Measurements from ENCODE around the gene ISOC2. TPM values are rescaled to one million over a fixed set of nuclear protein-coding genes. Genes with fewer than 3 reads are reported as not detected.

Gene ISOC2
- total RNA-seq, 1 experiment from 2014 or later: 72.2 TPM

DNA sequence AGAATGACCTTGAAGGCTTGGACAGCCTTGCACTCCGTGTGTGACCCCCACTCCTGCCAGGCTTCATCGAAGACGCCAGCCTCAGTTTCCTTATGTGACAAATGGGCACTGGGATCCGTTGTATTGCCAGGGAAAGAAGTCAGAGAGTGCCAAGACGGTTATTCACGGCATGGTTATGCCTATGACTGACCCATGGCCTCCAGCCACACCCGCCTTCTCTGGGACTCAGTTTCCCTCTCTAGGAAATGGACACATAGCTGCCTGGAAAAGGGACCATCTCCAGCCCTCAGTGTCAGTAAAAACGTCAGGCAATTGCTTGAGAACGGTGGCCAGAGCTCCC, 52.9 kb downstream of the ISOC2 start:
- H3K14ac ChIP-seq (ENCODE audit: insufficient read depth, low read length): peak overlapping the region; percentile 83; the same call in 1 of the 2 replicates
- peak overlapping the region; percentile 96 for H4K5ac ChIP-seq (ENCODE audit: insufficient read length, low read depth, low read length)
- peak overlapping the region; percentile 88 to 90 for H3K4me3 Mint-ChIP-seq
- peak overlapping the region; percentile 94 for H3K18ac ChIP-seq (ENCODE audit: insufficient read length, low read depth, low read length)
- H3K27ac ChIP-seq (ENCODE audit: insufficient read length, low read depth, low read length): peak overlapping the region; percentile 66
- TF ChIP-seq, protein P1, sequence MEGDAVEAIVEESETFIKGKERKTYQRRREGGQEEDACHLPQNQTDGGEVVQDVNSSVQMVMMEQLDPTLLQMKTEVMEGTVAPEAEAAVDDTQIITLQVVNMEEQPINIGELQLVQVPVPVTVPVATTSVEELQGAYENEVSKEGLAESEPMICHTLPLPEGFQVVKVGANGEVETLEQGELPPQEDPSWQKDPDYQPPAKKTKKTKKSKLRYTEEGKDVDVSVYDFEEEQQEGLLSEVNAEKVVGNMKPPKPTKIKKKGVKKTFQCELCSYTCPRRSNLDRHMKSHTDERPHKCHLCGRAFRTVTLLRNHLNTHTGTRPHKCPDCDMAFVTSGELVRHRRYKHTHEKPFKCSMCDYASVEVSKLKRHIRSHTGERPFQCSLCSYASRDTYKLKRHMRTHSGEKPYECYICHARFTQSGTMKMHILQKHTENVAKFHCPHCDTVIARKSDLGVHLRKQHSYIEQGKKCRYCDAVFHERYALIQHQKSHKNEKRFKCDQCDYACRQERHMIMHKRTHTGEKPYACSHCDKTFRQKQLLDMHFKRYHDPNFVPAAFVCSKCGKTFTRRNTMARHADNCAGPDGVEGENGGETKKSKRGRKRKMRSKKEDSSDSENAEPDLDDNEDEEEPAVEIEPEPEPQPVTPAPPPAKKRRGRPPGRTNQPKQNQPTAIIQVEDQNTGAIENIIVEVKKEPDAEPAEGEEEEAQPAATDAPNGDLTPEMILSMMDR (conservative IDR thresholded peaks at IDR 0.05): no peak
- H3K27ac Mint-ChIP-seq: peak overlapping the region; percentile 95 to 99 (median 97)
- no peak for DNase-seq
- no peaks in the 10 kb centered on the region; the same call in 1 of the 2 replicates for H3K4me1 ChIP-seq (ENCODE audit: insufficient read depth, low read length)
- H3K36me3 Mint-ChIP-seq (ENCODE audit: insufficient read depth in 1 of 3, low read depth in 3 of 3): peaks cover 33 to 39% (median 38%) of the 10 kb centered on the region in 3 experiments
- H3K56ac ChIP-seq (ENCODE audit: insufficient read length, low read depth, low read length): no peak overlapping the region
- peaks cover 6% of the 10 kb centered on the region for H3K23me2 ChIP-seq (ENCODE audit: insufficient read length, low read depth, low read length, poor library complexity, severe bottlenecking)
- H3K9me3 ChIP-seq (ENCODE audit: control insufficient read depth, low read depth, low read length): no peaks in the 10 kb centered on the region
- H4K8ac ChIP-seq (replicated peaks; ENCODE audit: insufficient read length, low read depth, low read length): no peak overlapping the region
- peak overlapping the region; percentile 65 for H2BK12ac ChIP-seq (ENCODE audit: insufficient read length, low read depth, low read length)
- peak overlapping the region; percentile 77 for H3T11ph ChIP-seq (ENCODE audit: low read length)
- H2BK120ac ChIP-seq (ENCODE audit: low read depth, low read length, poor library complexity, severe bottlenecking): no peak overlapping the region
- H3K27me3 Mint-ChIP-seq (ENCODE audit: low read depth): peaks cover 26% of the 10 kb centered on the region
- peaks cover 7% of the 10 kb centered on the region for H3K79me1 ChIP-seq (ENCODE audit: insufficient read depth, low read depth, low read length, poor library complexity, severe bottlenecking)
- peaks cover 18 to 27% of the 10 kb centered on the region in 2 experiments for H3K4me1 Mint-ChIP-seq
- peak overlapping the region; percentile 87 for H4K91ac ChIP-seq (ENCODE audit: insufficient read length, low read depth, low read length)
- H3K9me3 Mint-ChIP-seq: peaks cover 20 to 21% of the 10 kb centered on the region in 2 experiments
- H4K20me1 ChIP-seq (ENCODE audit: control insufficient read depth, insufficient read depth, insufficient read length): no peaks in the 10 kb centered on the region
- H3K79me2 ChIP-seq (ENCODE audit: insufficient read depth, low read length): peaks cover 14% of the 10 kb centered on the region; the same call in 1 of the 2 replicates
- no CpG with 5 or more reads among the region's 9 CpGs for WGBS (ENCODE audit: extremely low coverage, insufficient read length, low lambda C conversion rate)
- peak overlapping the region; percentile 10 for H3K4me2 ChIP-seq (ENCODE audit: insufficient read depth, insufficient read length, low read length)
- H2BK5ac ChIP-seq (ENCODE audit: insufficient read length, low read length): peak overlapping the region; percentile 27
- H3K9ac ChIP-seq (ENCODE audit: extremely low read depth, insufficient read length, low read length): no peak overlapping the region
- peak overlapping the region; percentile 26 for H2AK5ac ChIP-seq (ENCODE audit: insufficient read length, low read length)
- H2AFZ ChIP-seq (ENCODE audit: low read length): no peak overlapping the region
- no peak overlapping the region for H2BK20ac ChIP-seq (ENCODE audit: low read depth, low read length, poor library complexity, severe bottlenecking)
- H3K4ac ChIP-seq (ENCODE audit: low read depth, low read length): peak overlapping the region; percentile 54; the same call in 1 of the 2 replicates
- H3K23ac ChIP-seq (ENCODE audit: insufficient read length, low read depth, low read length): no peak overlapping the region
- H3K27me3 ChIP-seq (ENCODE audit: insufficient read depth, low read length): no peaks in the 10 kb centered on the region
- H2BK15ac ChIP-seq (ENCODE audit: low read depth, low read length): no peak overlapping the region

Measured in H9 (cell line).